ENCODE measurements around the gene MEIS2. TPM values are rescaled to one million over a fixed set of nuclear protein-coding genes. Genes with fewer than 3 reads are reported as not detected.

The MEIS2 gene
- total RNA-seq, 1 experiment from 2014 or later = 9.3 TPM

GRCh38 chr15:37105029-37105428 is 4.7 kb upstream of the MEIS2 start:
- no peak for TF ChIP-seq EZH2 (IDR thresholded peaks at IDR 0.05; ENCODE audit: borderline replicate concordance, low read depth, low read length, poor library complexity, severe bottlenecking)
- TF ChIP-seq, protein P1, sequence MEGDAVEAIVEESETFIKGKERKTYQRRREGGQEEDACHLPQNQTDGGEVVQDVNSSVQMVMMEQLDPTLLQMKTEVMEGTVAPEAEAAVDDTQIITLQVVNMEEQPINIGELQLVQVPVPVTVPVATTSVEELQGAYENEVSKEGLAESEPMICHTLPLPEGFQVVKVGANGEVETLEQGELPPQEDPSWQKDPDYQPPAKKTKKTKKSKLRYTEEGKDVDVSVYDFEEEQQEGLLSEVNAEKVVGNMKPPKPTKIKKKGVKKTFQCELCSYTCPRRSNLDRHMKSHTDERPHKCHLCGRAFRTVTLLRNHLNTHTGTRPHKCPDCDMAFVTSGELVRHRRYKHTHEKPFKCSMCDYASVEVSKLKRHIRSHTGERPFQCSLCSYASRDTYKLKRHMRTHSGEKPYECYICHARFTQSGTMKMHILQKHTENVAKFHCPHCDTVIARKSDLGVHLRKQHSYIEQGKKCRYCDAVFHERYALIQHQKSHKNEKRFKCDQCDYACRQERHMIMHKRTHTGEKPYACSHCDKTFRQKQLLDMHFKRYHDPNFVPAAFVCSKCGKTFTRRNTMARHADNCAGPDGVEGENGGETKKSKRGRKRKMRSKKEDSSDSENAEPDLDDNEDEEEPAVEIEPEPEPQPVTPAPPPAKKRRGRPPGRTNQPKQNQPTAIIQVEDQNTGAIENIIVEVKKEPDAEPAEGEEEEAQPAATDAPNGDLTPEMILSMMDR (conservative IDR thresholded peaks at IDR 0.05; ENCODE audit: low read depth, low read length) = no peak
- Histone ChIP-seq H3K27ac (ENCODE audit: low read depth, low read length, poor library complexity, severe bottlenecking) (no peak overlapping the region), H3K4me1 (ENCODE audit: insufficient read depth, low read length, poor library complexity, severe bottlenecking) (peaks cover 8% of the 10 kb centered on the region), H3K27me3 (replicated peaks; ENCODE audit: insufficient read depth, low read depth, low read length, poor library complexity) (peaks cover 72% of the 10 kb centered on the region), H3K9me3 (ENCODE audit: low read depth, low read length, poor library complexity, severe bottlenecking) (no peaks in the 10 kb centered on the region), H3K36me3 (ENCODE audit: insufficient read depth, low read length, poor library complexity, severe bottlenecking) (no peaks in the 10 kb centered on the region), H3K4me3 (ENCODE audit: low read depth, low read length, poor library complexity, severe bottlenecking) (no peak overlapping the region)
- CTCF ChIA-PET = interaction anchor here (0.7 kb wide), 1 partner anchor 222 kb away, joined by 11 read pairs; no protein-coding TSS in a partner anchor
- no peak for DNase-seq (ENCODE audit: low spot score)
- POLR2A ChIA-PET (ENCODE audit: low non-redundant PET) = no interaction called here
- intact Hi-C loops (cut with micrococcal nuclease; ENCODE audit: unreplicated experiment) = loop anchor here (10.0 kb wide), 2 partner anchors 810 to 1350 kb away; no protein-coding TSS in a partner anchor
- BruUV-seq (replicated peaks) = no TSS peak

DNA sequence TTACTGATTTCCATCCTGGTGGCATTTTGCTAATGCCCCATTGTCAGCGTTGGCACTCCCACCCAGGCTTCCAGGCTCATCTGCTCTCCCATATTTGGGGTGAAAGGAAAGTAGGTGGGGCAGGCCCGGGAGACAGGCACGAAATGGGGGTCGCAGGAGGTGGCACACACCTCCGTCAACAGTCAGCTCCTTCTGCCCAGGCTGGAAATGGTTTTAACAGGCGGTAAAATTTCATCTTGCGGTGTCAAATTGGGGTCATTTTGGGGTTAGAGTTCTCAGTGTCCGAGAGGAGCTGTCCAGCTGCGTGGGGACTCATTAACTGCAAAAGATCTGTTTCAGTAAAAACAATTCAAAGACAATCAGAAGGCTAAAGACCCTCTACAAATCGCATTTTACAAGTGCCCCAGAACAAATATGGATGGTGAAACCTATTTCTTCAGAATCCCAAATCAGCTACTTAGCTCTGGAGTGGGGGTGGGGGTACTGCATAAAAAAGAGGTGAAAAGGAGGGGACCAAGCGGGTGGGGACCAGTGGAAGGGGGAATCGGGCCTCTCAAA is 4.2 kb upstream of the MEIS2 start:
- Histone ChIP-seq H3K36me3 (ENCODE audit: insufficient read depth, low read length, poor library complexity, severe bottlenecking) (no peaks in the 10 kb centered on the region), H3K4me1 (ENCODE audit: insufficient read depth, low read length, poor library complexity, severe bottlenecking) (peaks cover 8% of the 10 kb centered on the region), H3K9me3 (ENCODE audit: low read depth, low read length, poor library complexity, severe bottlenecking) (no peaks in the 10 kb centered on the region), H3K27me3 (replicated peaks; ENCODE audit: insufficient read depth, low read depth, low read length, poor library complexity) (peaks cover 66% of the 10 kb centered on the region), H3K4me3 (ENCODE audit: low read depth, low read length, poor library complexity, severe bottlenecking) (no peak overlapping the region), H3K27ac (ENCODE audit: low read depth, low read length, poor library complexity, severe bottlenecking) (no peak overlapping the region)
- POLR2A ChIA-PET (ENCODE audit: low non-redundant PET) = no interaction called here
- DNase-seq (ENCODE audit: low spot score) = no peak
- CTCF ChIA-PET = interaction anchor here (0.7 kb wide), 1 partner anchor 221 kb away, joined by 11 read pairs; no protein-coding TSS in a partner anchor
- TF ChIP-seq, protein P1 (conservative IDR thresholded peaks at IDR 0.05; ENCODE audit: low read depth, low read length) = no peak
- no peak for TF ChIP-seq EZH2 (IDR thresholded peaks at IDR 0.05; ENCODE audit: borderline replicate concordance, low read depth, low read length, poor library complexity, severe bottlenecking)
- no TSS peak for BruUV-seq (replicated peaks)
- intact Hi-C loops (cut with micrococcal nuclease; ENCODE audit: unreplicated experiment) = loop anchor here (5.0 to 10.0 kb wide), 4 partner anchors 77 to 1350 kb away; partner anchors contain the start of gene CDIN1

DNA sequence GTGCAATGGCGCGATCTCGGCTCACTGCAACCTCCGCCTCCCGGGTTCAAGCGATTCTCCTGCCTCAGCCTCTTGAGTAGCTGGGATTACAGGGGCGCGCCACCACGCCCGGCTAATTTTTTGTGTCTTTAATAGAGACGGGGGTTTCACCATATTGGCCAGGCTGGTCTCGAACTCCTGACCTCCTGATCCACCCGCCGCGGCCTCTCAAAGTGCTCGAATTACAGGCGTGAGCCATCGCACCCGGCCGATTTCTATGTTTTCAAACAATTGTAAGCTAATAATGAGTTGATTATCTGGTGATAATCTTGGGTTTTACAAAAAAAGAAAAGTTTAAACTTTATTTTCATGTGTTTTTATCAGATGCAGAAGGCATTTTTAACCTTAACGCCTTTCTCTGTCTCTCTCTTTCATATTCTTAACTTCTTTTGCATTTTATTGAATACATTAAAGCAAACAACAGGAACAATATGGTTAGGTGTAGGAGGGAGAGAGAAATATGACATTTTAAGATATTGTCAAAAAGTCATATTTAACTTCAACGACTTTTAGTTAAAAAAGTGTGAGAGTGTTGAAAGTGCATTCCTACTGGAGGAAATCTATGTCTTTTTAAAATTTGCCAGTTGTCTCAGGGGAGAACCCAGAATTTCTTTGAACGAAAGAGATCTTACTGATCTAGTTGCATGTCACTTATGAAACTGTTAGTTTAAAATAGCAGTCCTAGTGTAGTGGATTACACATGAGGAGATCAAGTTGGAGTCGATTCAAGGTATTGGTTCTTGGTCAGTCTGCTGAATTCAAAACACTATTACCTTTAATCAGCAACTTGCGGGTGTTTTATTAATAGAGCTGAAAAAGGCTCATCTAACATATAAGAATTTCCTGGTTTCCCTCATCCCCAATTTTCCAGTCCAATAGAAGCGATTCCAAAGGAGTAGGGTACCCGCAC is 3.4 kb upstream of the MEIS2 start:
- Histone ChIP-seq H3K4me1 (ENCODE audit: insufficient read depth, low read length, poor library complexity, severe bottlenecking) (peaks cover 8% of the 10 kb centered on the region), H3K9me3 (ENCODE audit: low read depth, low read length, poor library complexity, severe bottlenecking) (no peaks in the 10 kb centered on the region), H3K4me3 (ENCODE audit: low read depth, low read length, poor library complexity, severe bottlenecking) (no peak overlapping the region), H3K27me3 (replicated peaks; ENCODE audit: insufficient read depth, low read depth, low read length, poor library complexity) (peaks cover 59% of the 10 kb centered on the region), H3K27ac (ENCODE audit: low read depth, low read length, poor library complexity, severe bottlenecking) (no peak overlapping the region), H3K36me3 (ENCODE audit: insufficient read depth, low read length, poor library complexity, severe bottlenecking) (no peaks in the 10 kb centered on the region)
- no TSS peak for BruUV-seq (replicated peaks)
- intact Hi-C loops (cut with micrococcal nuclease; ENCODE audit: unreplicated experiment) = loop anchor here (5.0 to 10.0 kb wide), 4 partner anchors 76 to 1349 kb away; partner anchors contain the start of gene CDIN1
- TF ChIP-seq, protein P1 (conservative IDR thresholded peaks at IDR 0.05; ENCODE audit: low read depth, low read length) = no peak
- no peak for TF ChIP-seq EZH2 (IDR thresholded peaks at IDR 0.05; ENCODE audit: borderline replicate concordance, low read depth, low read length, poor library complexity, severe bottlenecking)
- ChIA-PET POLR2A (ENCODE audit: low non-redundant PET) (no interaction called here), CTCF (interaction anchor here (0.7 kb wide), 1 partner anchor 221 kb away, joined by 11 read pairs; no protein-coding TSS in a partner anchor)
- DNase-seq (ENCODE audit: low spot score) = no peak

All from A673 (cell line).